NCI-H128 (cell line): Measurements from ENCODE around the gene ZNF148.
"Not testable (repeated sequence)": the region's sequence is repeated elsewhere in the genome, so short reads cannot be mapped to it uniquely, and the experiment has no call there.

Experiments used
- DNase-seq: peaks from one replicate; lab custom pipeline; 2025; ENCODE audit not compliant: unreplicated experiment; lab: John Stamatoyannopoulos, UW

ZNF148 gene

GRCh38 chr3:125378762-125379161 lies 3.6 kb upstream of the ZNF148 start:
- DNase-seq = no peak

GRCh38 chr3:125375950-125376679 lies 990 bp upstream of the ZNF148 start:
- DNase-seq = peak; percentile 34

- no peak for DNase-seq
Measured at GRCh38 chr3:125374501-125374995, 577 bp downstream of the ZNF148 start.

GRCh38 chr3:125367403-125368230 lies 7.5 kb downstream of the ZNF148 start:
- DNase-seq = no peak

GRCh38 chr3:125366132-125366531 lies 9.0 kb downstream of the ZNF148 start:
- no peak for DNase-seq

GRCh38 chr3:125359700-125360099 lies 15.4 kb downstream of the ZNF148 start:
- no peak for DNase-seq

- DNase-seq = no peak
Measured at GRCh38 chr3:125358923-125359322, 16.2 kb downstream of the ZNF148 start.

- no peak for DNase-seq
Measured at GRCh38 chr3:125357837-125358236, 17.3 kb downstream of the ZNF148 start.

GRCh38 chr3:125357032-125357658 lies 18.0 kb downstream of the ZNF148 start:
- DNase-seq = no peak

GRCh38 chr3:125356140-125357026 lies 18.7 kb downstream of the ZNF148 start:
- DNase-seq = no peak

GRCh38 chr3:125353659-125354058 lies 21.5 kb downstream of the ZNF148 start:
- no peak for DNase-seq

- no peak for DNase-seq
Measured at GRCh38 chr3:125353128-125353527, 22.0 kb downstream of the ZNF148 start.

- DNase-seq = no peak
Measured at GRCh38 chr3:125351814-125352456, 23.2 kb downstream of the ZNF148 start.

GRCh38 chr3:125351152-125351551 lies 24.0 kb downstream of the ZNF148 start:
- DNase-seq = no peak

- DNase-seq = no peak
Measured at GRCh38 chr3:125350597-125350996, 24.5 kb downstream of the ZNF148 start.

- DNase-seq = no peak
Measured at GRCh38 chr3:125349556-125350165, 25.5 kb downstream of the ZNF148 start.

GRCh38 chr3:125349055-125349454 lies 26.1 kb downstream of the ZNF148 start:
- no peak for DNase-seq

GRCh38 chr3:125343367-125343766 lies 31.8 kb downstream of the ZNF148 start:
- DNase-seq = not testable (repeated sequence)

GRCh38 chr3:125340121-125340520 lies 35.0 kb downstream of the ZNF148 start:
- no peak for DNase-seq

GRCh38 chr3:125337506-125337905 lies 37.6 kb downstream of the ZNF148 start:
- no peak for DNase-seq
